ENCODE data around the gene CCDC33. TPM values are rescaled to one million over a fixed set of nuclear protein-coding genes. Genes with fewer than 3 reads are reported as not detected.

Gene CCDC33
- total RNA-seq, 1 donor from 2014 or later: 0.41 TPM

- peak overlapping the region; percentile 51 for H2AFZ ChIP-seq (ENCODE audit: low read depth, low read length)
These were observed 7.4 kb upstream of the CCDC33 start for GRCh38 chr15:74228723-74229081.

GRCh38 chr15:74229686-74230085 is 6.4 kb upstream of the CCDC33 start:
- H3K4me1 ChIP-seq (ENCODE audit: insufficient read depth, low read length): peaks cover 21% of the 10 kb centered on the region
- Mint-ChIP-seq H3K27ac (ENCODE audit: unreplicated experiment) (no peak overlapping the region), H3K36me3 (ENCODE audit: low read depth, unreplicated experiment) (no peaks in the 10 kb centered on the region), H3K4me1 (ENCODE audit: low read depth, unreplicated experiment) (peaks cover 13% of the 10 kb centered on the region), H3K9me3 (ENCODE audit: unreplicated experiment) (no peaks in the 10 kb centered on the region), H3K27me3 (ENCODE audit: low read depth, unreplicated experiment) (peaks cover 53% of the 10 kb centered on the region), H3K4me3 (ENCODE audit: unreplicated experiment) (no peak overlapping the region)
- H3K4me3 ChIP-seq (ENCODE audit: insufficient read depth, low read depth, low read length): no peak overlapping the region
- H4K20me1 ChIP-seq (ENCODE audit: insufficient read depth, low read length): no peaks in the 10 kb centered on the region
- no peak overlapping the region for H3K4me2 ChIP-seq (ENCODE audit: low read length)
- no peaks in the 10 kb centered on the region for H3K9me3 ChIP-seq (ENCODE audit: insufficient read depth, low read depth, low read length)
- H3K27ac ChIP-seq (ENCODE audit: low read depth, low read length): no peak overlapping the region
- H2AFZ ChIP-seq (ENCODE audit: low read depth, low read length): no peak overlapping the region
- no peaks in the 10 kb centered on the region for H3K36me3 ChIP-seq (ENCODE audit: insufficient read depth, low read length)
- TF ChIP-seq EZH2 (IDR thresholded peaks at IDR 0.05; ENCODE audit: insufficient read depth, low read length) (no peak), CTCF (IDR thresholded peaks at IDR 0.05; ENCODE audit: insufficient read depth, low read depth, low read length) (no peak)
- no peak overlapping the region for H3K9ac ChIP-seq (ENCODE audit: low read length)
- no peaks in the 10 kb centered on the region for H3K79me2 ChIP-seq (ENCODE audit: insufficient read depth, low read length)
- DNase-seq (ENCODE audit: low read depth) (no peak), FAIRE-seq (no peak)
- H3K27me3 ChIP-seq (ENCODE audit: insufficient read depth, low read length): no peaks in the 10 kb centered on the region

More at GRCh38 chr15:74228723-74229081, 7.4 kb upstream of the CCDC33 start:
- Mint-ChIP-seq H3K27ac (ENCODE audit: unreplicated experiment) (no peak overlapping the region), H3K4me1 (ENCODE audit: low read depth, unreplicated experiment) (peaks cover 15% of the 10 kb centered on the region), H3K36me3 (ENCODE audit: low read depth, unreplicated experiment) (no peaks in the 10 kb centered on the region), H3K27me3 (ENCODE audit: low read depth, unreplicated experiment) (peaks cover 53% of the 10 kb centered on the region), H3K9me3 (ENCODE audit: unreplicated experiment) (no peaks in the 10 kb centered on the region), H3K4me3 (ENCODE audit: unreplicated experiment) (no peak overlapping the region)
- Histone ChIP-seq H3K9ac (ENCODE audit: low read length) (no peak overlapping the region), H3K79me2 (ENCODE audit: insufficient read depth, low read length) (no peaks in the 10 kb centered on the region), H3K27ac (ENCODE audit: low read depth, low read length) (no peak overlapping the region), H3K9me3 (ENCODE audit: insufficient read depth, low read depth, low read length) (no peaks in the 10 kb centered on the region), H3K27me3 (ENCODE audit: insufficient read depth, low read length) (no peaks in the 10 kb centered on the region), H3K36me3 (ENCODE audit: insufficient read depth, low read length) (no peaks in the 10 kb centered on the region), H4K20me1 (ENCODE audit: insufficient read depth, low read length) (no peaks in the 10 kb centered on the region), H3K4me3 (ENCODE audit: insufficient read depth, low read depth, low read length) (no peak overlapping the region), H3K4me2 (ENCODE audit: low read length) (peak overlapping the region; percentile 60), H3K4me1 (ENCODE audit: insufficient read depth, low read length) (peaks cover 24% of the 10 kb centered on the region)
- no peak for FAIRE-seq
- no peak for TF ChIP-seq EZH2 (IDR thresholded peaks at IDR 0.05; ENCODE audit: insufficient read depth, low read length)
- no peak for TF ChIP-seq CTCF (IDR thresholded peaks at IDR 0.05; ENCODE audit: insufficient read depth, low read depth, low read length)
- DNase-seq (ENCODE audit: low read depth): peak; percentile 24

GRCh38 chr15:74231475-74231874 is 4.7 kb upstream of the CCDC33 start:
- Mint-ChIP-seq H3K27me3 (ENCODE audit: low read depth, unreplicated experiment) (peaks cover 50% of the 10 kb centered on the region), H3K9me3 (ENCODE audit: unreplicated experiment) (no peaks in the 10 kb centered on the region), H3K36me3 (ENCODE audit: low read depth, unreplicated experiment) (no peaks in the 10 kb centered on the region), H3K27ac (ENCODE audit: unreplicated experiment) (no peak overlapping the region), H3K4me1 (ENCODE audit: low read depth, unreplicated experiment) (peaks cover 9% of the 10 kb centered on the region), H3K4me3 (ENCODE audit: unreplicated experiment) (no peak overlapping the region)
- Histone ChIP-seq H3K27ac (ENCODE audit: low read depth, low read length) (no peak overlapping the region), H3K9me3 (ENCODE audit: insufficient read depth, low read depth, low read length) (no peaks in the 10 kb centered on the region), H3K4me2 (ENCODE audit: low read length) (no peak overlapping the region), H2AFZ (ENCODE audit: low read depth, low read length) (no peak overlapping the region), H4K20me1 (ENCODE audit: insufficient read depth, low read length) (no peaks in the 10 kb centered on the region), H3K79me2 (ENCODE audit: insufficient read depth, low read length) (no peaks in the 10 kb centered on the region), H3K9ac (ENCODE audit: low read length) (no peak overlapping the region), H3K4me3 (ENCODE audit: insufficient read depth, low read depth, low read length) (no peak overlapping the region), H3K27me3 (ENCODE audit: insufficient read depth, low read length) (no peaks in the 10 kb centered on the region), H3K36me3 (ENCODE audit: insufficient read depth, low read length) (no peaks in the 10 kb centered on the region), H3K4me1 (ENCODE audit: insufficient read depth, low read length) (peaks cover 19% of the 10 kb centered on the region)
- no peak for FAIRE-seq
- DNase-seq (ENCODE audit: low read depth): no peak
- TF ChIP-seq EZH2 (IDR thresholded peaks at IDR 0.05; ENCODE audit: insufficient read depth, low read length) (no peak), CTCF (IDR thresholded peaks at IDR 0.05; ENCODE audit: insufficient read depth, low read depth, low read length) (no peak)
